GM21825 (cell line): ENCODE measurements around the gene GPC3.

ENCODE experiments used
- ATAC-seq: cut with Tn5 transposase; IDR thresholded peaks from one replicate; pipeline ENCODE4 v1.9.1; 2021; ENCODE audit warnings: mild to moderate bottlenecking, moderate library complexity; ENCODE audit not compliant: unreplicated experiment

Gene GPC3

GRCh38 chrX:133971586-133971985 is 13.8 kb downstream of the GPC3 start:
- ATAC-seq, result no peak

- no peak for ATAC-seq
These were observed 15.3 kb downstream of the GPC3 start for GRCh38 chrX:133970076-133970475.

GRCh38 chrX:133969191-133969590 is 16.2 kb downstream of the GPC3 start:
- no peak for ATAC-seq

- no peak for ATAC-seq
These were observed 17.3 kb downstream of the GPC3 start for GRCh38 chrX:133968109-133968508.

- no peak for ATAC-seq
These were observed 19.2 kb downstream of the GPC3 start for GRCh38 chrX:133966199-133966598.

GRCh38 chrX:133965321-133965720 is 20.1 kb downstream of the GPC3 start:
- ATAC-seq, result no peak

- ATAC-seq, result no peak
These were observed 24.3 kb downstream of the GPC3 start for GRCh38 chrX:133961046-133961445.

GRCh38 chrX:133959972-133960371 is 25.4 kb downstream of the GPC3 start:
- ATAC-seq, result no peak

- ATAC-seq, result no peak
These were observed 26.3 kb downstream of the GPC3 start for GRCh38 chrX:133958997-133959688.

- ATAC-seq, result no peak
These were observed 28.6 kb downstream of the GPC3 start for GRCh38 chrX:133956570-133957340.

- ATAC-seq, result no peak
These were observed 31.5 kb downstream of the GPC3 start for GRCh38 chrX:133953785-133954355.

GRCh38 chrX:133953078-133953477 is 32.3 kb downstream of the GPC3 start:
- ATAC-seq, result no peak

- no peak for ATAC-seq
These were observed 34.3 kb downstream of the GPC3 start for GRCh38 chrX:133951098-133951497.

- ATAC-seq, result no peak
These were observed 35.2 kb downstream of the GPC3 start for GRCh38 chrX:133950214-133950613.

GRCh38 chrX:133948895-133949294 is 36.5 kb downstream of the GPC3 start:
- no peak for ATAC-seq

GRCh38 chrX:133947996-133948395 is 37.4 kb downstream of the GPC3 start:
- ATAC-seq, result no peak

- ATAC-seq, result no peak
These were observed 38.4 kb downstream of the GPC3 start for GRCh38 chrX:133947022-133947421.

- no peak for ATAC-seq
These were observed 41.9 kb downstream of the GPC3 start for GRCh38 chrX:133943507-133943906.

GRCh38 chrX:133939655-133940302 is 45.6 kb downstream of the GPC3 start:
- ATAC-seq, result no peak

- ATAC-seq, result no peak
These were observed 46.9 kb downstream of the GPC3 start for GRCh38 chrX:133938530-133938929.

GRCh38 chrX:133937022-133937421 is 48.4 kb downstream of the GPC3 start:
- no peak for ATAC-seq

GRCh38 chrX:133935076-133935475 is 50.3 kb downstream of the GPC3 start:
- no peak for ATAC-seq
